ENCODE data around the gene FEV.
A peak's percentile ranks its signal among the peaks of the same experiment; 100 is the strongest.

The FEV gene

GRCh38 chr2:218983263-218983933 lies 1.6 kb downstream of the FEV start:
- DNase-seq (ENCODE audit: insufficient read length, low spot score) (no peak), FAIRE-seq (no peak)
- TF ChIP-seq POLR2A (IDR thresholded peaks at IDR 0.05; ENCODE audit: low read depth, low read length), result no peak

- TF ChIP-seq POLR2A (IDR thresholded peaks at IDR 0.05; ENCODE audit: low read depth, low read length), result no peak
- DNase-seq (ENCODE audit: insufficient read length, low spot score), result no peak
- FAIRE-seq, result no peak
Observed at GRCh38 chr2:218982586-218983262, 2.3 kb downstream of the FEV start.

DNA sequence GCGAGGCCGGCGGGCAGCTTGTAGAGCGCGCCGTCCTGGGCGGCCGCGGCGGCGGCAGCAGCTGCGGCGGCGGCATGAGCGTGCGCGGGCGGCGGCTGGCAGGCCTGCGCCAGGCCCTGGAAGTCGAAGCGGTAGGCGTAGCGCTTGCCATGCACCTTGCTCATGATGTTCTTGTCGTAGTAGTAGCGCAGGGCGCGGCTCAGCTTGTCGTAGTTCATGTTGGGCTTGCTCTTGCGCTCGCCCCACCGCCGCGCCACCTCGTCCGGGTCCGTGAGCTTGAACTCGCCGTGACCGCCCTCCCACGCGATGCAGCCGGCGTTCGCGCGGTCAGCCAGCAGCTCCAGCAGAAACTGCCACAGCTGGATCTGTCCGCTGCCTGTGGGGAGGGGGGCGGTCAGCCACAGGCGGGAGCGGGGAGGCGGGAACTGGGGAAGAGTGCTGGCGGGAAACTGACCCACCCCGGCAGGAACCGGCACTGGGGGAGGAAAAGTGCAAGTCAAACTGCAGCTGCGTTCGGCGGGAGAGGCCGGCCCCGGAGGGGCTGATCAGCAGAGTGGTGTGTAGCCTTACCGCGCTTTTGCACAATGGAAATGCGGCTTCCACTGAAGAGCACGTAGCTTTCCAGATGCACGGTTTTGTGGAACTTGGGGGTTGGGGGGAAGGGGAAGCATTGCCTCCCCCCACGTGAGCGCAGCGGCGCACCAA lies 3.0 kb downstream of the FEV start:
- no peak for FAIRE-seq
- no peak for DNase-seq (ENCODE audit: insufficient read length, low spot score)
- TF ChIP-seq POLR2A (IDR thresholded peaks at IDR 0.05; ENCODE audit: low read depth, low read length), result no peak

- TF ChIP-seq POLR2A (IDR thresholded peaks at IDR 0.05; ENCODE audit: low read depth, low read length), result no peak
- DNase-seq (ENCODE audit: insufficient read length, low spot score) (no peak), FAIRE-seq (no peak)
Observed at GRCh38 chr2:218981390-218981880, 3.5 kb downstream of the FEV start.

DNA sequence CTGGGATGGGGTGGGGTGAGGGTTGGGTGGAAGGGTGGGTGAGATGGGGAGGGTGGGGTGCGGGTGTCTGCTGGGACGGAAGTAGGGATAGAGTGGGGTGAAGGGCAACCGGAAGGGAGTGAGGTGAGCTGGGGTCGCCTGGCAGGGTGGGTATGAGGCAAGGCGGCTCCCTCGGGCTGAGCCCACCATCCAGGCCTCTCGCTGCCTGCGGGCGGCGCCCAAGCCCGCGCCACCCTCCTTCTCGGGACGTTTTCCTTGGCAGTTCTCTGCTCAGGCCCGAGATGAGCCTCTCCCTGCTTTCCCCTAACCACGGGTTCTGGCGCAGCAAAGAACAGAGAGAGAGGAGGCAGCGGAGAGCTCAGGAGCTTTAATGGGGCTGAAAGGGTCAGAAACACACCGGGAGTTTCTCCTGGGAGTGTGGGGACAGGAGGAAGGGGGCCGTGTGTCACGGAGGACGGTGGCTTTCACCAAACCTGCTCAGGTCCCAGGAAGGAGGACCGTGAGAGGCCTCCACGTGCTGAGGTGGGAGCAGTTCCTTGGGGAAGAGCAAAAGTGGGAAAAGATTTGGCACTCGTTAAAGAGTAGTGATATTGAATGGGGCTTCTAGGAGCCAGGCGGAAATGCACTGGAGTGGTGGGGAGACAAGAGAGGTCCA lies 4.1 kb downstream of the FEV start:
- no peak for FAIRE-seq
- no peak for TF ChIP-seq POLR2A (IDR thresholded peaks at IDR 0.05; ENCODE audit: low read depth, low read length)
- DNase-seq (ENCODE audit: insufficient read length, low spot score), result no peak

DNA sequence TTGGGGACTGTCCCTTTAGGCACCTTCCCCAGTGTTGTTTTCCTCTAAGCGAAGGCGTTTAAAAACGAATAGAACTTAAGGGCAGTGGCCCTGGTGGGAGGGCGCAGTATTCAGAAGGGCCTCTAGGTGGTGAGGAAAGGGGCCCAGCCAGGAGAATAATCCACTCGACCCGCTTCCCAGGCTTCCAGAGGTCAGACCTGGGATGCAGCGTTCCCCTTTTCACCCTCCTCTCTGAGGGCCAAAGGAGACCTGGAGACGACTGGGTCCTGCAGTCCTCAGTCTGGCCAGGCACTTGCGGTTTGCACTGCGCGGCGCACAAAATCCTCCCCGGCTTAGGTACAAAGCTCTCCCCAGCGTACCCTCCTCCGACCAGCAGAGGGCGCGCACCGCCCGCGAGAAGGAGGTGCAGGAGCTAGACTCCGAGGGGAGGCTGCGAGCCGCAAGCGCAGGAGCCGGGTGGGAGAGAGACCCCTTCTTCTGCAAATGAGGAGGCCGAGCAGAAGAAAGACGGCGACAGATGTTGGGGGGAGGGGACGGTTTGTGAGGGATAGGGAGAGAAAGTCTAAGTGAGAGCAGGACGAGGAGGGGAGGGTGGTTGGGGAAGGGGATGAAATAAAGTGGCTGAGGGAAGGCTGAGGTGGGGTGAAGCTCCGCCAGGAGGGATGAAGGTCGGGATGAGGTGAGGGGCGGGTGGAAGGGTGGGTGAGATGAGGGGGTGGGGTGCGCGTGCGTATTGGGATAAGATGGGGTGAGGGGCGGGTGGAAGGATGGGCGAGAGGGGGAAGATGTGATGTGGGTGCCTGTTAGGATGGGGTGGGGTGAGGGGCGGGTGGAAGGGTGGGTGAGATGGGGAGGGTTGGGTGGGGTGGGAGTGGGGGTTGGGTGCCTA lies 4.9 kb downstream of the FEV start:
- peak; percentile 30 for FAIRE-seq
- TF ChIP-seq POLR2A (IDR thresholded peaks at IDR 0.05; ENCODE audit: low read depth, low read length), result no peak

GRCh38 chr2:218975060-218975777 lies 9.8 kb downstream of the FEV start:
- no peak for TF ChIP-seq POLR2A (IDR thresholded peaks at IDR 0.05; ENCODE audit: low read depth, low read length)
- FAIRE-seq, result no peak
- DNase-seq (ENCODE audit: insufficient read length, low spot score), result no peak

More for the DNA sequence above, 4.9 kb downstream of the FEV start:
- DNase-seq (ENCODE audit: insufficient read length, low spot score), result peak; percentile 93

DNA sequence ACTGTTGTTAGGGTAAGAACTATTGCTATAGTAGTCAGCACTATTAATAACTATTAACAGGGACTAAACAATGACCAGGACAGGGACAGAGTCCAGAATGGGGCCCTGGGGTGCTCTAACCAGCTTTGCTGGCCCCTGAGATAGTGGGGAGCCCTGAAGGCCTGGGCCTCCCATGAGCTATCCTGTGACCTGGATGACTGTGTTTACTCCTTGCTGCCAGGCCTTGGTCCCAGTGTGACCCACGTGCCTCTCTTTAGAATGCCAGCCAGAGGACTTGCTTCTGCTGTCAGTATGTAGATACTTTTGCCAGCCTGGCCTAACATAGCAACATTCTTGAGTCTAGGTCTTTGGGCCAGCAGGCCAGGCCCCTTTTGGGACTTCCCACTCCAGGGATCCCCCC lies 14.1 kb downstream of the FEV start:
- FAIRE-seq, result no peak
- no peak for TF ChIP-seq POLR2A (IDR thresholded peaks at IDR 0.05; ENCODE audit: low read depth, low read length)
- DNase-seq (ENCODE audit: insufficient read length, low spot score), result no peak

- no peak for TF ChIP-seq POLR2A (IDR thresholded peaks at IDR 0.05; ENCODE audit: low read depth, low read length)
- FAIRE-seq (peak; percentile 98), DNase-seq (ENCODE audit: insufficient read length, low spot score) (peak; percentile 93)
Observed at GRCh38 chr2:218964041-218964771, 20.8 kb downstream of the FEV start.

- no peak for DNase-seq (ENCODE audit: insufficient read length, low spot score)
- TF ChIP-seq POLR2A (IDR thresholded peaks at IDR 0.05; ENCODE audit: low read depth, low read length), result no peak
- FAIRE-seq, result no peak
Observed at GRCh38 chr2:218963601-218964000, 21.4 kb downstream of the FEV start.

DNA sequence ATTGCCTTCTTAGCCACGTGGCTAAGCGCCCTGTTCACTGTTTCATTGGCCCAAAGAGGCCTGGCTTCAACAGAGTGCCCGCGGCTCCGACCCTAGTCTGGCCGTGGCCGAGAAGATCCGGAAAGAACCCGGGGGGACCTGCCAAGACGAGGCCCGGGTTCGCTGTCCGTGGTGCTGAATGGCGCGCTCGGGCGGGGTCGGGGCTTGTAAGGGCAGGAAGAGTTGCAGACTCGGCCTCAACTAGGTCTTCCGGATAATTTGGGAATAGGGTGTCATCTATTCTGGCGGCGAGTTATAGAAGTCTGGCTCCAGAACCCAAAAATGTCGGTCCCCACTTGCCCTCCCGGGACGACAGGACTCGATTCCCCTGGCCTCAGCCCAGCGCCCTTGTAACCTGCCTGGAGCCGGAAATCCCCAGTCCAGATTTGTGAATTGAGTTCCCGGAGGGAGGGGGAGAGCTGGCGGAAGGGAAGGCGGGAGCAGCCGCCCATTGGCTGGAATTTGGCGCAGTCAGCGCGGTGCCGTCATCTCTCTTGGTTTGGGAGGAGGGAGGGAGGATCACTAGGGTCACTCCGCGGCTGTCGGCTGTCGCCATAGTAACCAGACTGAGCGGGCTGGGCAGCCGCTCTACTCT lies 22.0 kb downstream of the FEV start:
- no peak for TF ChIP-seq POLR2A (IDR thresholded peaks at IDR 0.05; ENCODE audit: low read depth, low read length)
- peak; percentile 69 for DNase-seq (ENCODE audit: insufficient read length, low spot score)
- no peak for FAIRE-seq

All from H54 (cell line).